Muscle of leg (tissue), 11 donors: ENCODE results near the gene ESD. TPM values are rescaled to one million over a fixed set of nuclear protein-coding genes. Genes with fewer than 3 reads are reported as not detected.
A peak's percentile ranks its signal among the peaks of the same experiment; 100 is the strongest.

Experiments used
- DNase-seq: peaks from one replicate; pipeline ENCODE4 v3.0.0; 2013
- H3K27ac ChIP-seq: one replicate; pipeline ENCODE4 v1.5.1; 2013; ENCODE audit warnings: mild to moderate bottlenecking, low read length, control low read depth
- H3K27me3 ChIP-seq: one replicate; pipeline ENCODE4 v1.6.1; 2013; ENCODE audit warnings: low read length; ENCODE audit not compliant: control insufficient read depth, insufficient read depth
- H3K36me3 ChIP-seq: one replicate; pipeline ENCODE4 v1.6.1; 2013; ENCODE audit warnings: low read length; ENCODE audit not compliant: control insufficient read depth, insufficient read depth
- H3K4me1 ChIP-seq: one replicate; pipeline ENCODE4 v1.6.1; 2013; ENCODE audit warnings: low read length; ENCODE audit not compliant: control insufficient read depth, insufficient read depth
- H3K4me3 ChIP-seq: one replicate; pipeline ENCODE4 v1.5.1; 2013; ENCODE audit warnings: low read length, control low read depth
- H3K9me3 ChIP-seq: replicated peaks from 2 replicates; pipeline ENCODE4 v1.6.1; 2013; ENCODE audit warnings: low read depth, low read length; ENCODE audit not compliant: control insufficient read depth
- WGBS: methylation state at CpG from one replicate; pipeline ENCODE4 v1.1.5; 2013; ENCODE audit warnings: missing lambda C conversion rate; ENCODE audit not compliant: insufficient coverage; 5-methylcytosine and 5-hydroxymethylcytosine counted together
- polyA plus RNA-seq, 8 donors: library from polyadenylated mRNA; unstranded; fragments of 120-200 nt; gene quantifications; one replicate each; pipeline versions ENCODE4 v1.2.1 to v1.2.3, GENCODE V29; 2013; ENCODE audit warnings: inconsistent platforms in 1 of 8, low replicate concordance in 1 of 8; ENCODE audit not compliant: insufficient read length in 8 of 8, insufficient read depth in 1 of 8
- total RNA-seq: library from RNA; stranded (reverse); fragments of 120-200 nt; gene quantifications from one replicate; pipeline ENCODE4 v1.2.4, GENCODE V29; 2013

Gene ESD
- total and polyA plus RNA-seq, 9 donors: 126 to 167 (median 148) TPM

DNA sequence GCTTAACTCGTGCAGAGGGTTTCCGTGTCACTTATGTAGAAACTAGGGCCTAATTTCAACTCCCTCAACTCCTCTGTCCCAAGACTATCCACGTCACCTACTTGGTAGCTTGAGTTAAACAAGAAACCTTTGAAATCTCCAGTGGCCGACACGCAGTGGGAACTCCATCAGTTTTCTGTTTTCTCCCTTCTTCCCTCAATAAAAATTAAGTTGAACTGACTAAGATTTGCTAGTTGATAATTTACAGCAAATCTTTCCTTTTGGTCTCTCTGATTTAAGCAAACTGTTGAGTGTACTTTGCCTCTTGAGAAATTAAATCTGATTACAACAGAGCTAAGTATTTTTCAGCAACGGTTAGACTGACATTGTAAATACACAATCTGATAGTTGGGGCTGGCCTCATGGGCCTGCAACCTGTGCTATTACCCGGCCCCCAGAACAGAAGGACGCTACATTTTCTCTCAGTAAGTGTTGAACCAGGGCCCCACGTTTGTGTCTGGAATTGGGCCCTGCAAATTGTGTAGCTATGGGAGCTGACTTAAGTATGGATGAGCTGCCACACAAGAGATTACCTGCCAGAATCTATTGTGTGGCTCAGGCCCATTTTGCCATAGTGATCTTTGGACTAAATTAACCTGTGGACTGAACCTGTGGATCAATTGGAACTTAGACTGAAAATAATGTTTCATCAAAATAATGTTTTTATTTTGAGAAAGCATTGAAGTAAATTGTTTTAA lies 708 bp upstream of the ESD start:
- Histone ChIP-seq H3K27me3 (no peaks in the 10 kb centered on the region), H3K4me3 (peak overlapping the region; percentile 63), H3K9me3 (no peaks in the 10 kb centered on the region), H3K36me3 (no peaks in the 10 kb centered on the region), H3K27ac (peak overlapping the region; percentile 88), H3K4me1 (peaks cover 9% of the 10 kb centered on the region)
- WGBS: 64% methylated on average over 5 of the region's 9 CpGs
- no peak for DNase-seq

DNA sequence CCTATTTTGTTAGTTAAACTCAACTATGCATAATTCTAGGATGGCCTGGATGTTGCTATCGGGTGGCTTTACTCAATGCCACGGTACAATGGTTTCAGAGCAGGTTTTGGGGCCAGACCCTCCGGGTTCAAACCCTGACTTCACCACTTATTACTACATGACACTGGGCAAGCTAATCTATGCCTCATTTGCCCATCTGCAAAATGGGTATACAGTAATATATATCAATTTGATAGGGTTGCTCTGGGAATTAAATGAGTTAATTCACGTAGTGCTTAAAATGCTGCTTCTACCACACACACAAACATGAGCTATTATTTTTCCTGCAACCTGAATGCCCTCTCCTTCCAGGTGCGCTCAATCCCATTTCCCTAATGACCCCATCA lies 839 bp downstream of the ESD start:
- peaks cover 9% of the 10 kb centered on the region for H3K4me1 ChIP-seq
- H3K36me3 ChIP-seq: no peaks in the 10 kb centered on the region
- H3K27ac ChIP-seq: peak overlapping the region; percentile 88
- no peak for DNase-seq
- no peaks in the 10 kb centered on the region for H3K9me3 ChIP-seq
- 0% methylated on average over 1 of the region's 5 CpGs for WGBS
- H3K4me3 ChIP-seq: peak overlapping the region; percentile 63
- no peaks in the 10 kb centered on the region for H3K27me3 ChIP-seq

GRCh38 chr13:46795321-46795720 lies 1.6 kb downstream of the ESD start:
- Histone ChIP-seq H3K27ac (no peak overlapping the region), H3K4me3 (no peak overlapping the region), H3K9me3 (no peaks in the 10 kb centered on the region), H3K4me1 (peaks cover 9% of the 10 kb centered on the region), H3K36me3 (peaks cover 4% of the 10 kb centered on the region), H3K27me3 (no peaks in the 10 kb centered on the region)
- no peak for DNase-seq
- WGBS: no CpG with 5 or more reads among the region's 6 CpGs

- no CpG with 5 or more reads among the region's 3 CpGs for WGBS
- Histone ChIP-seq H3K36me3 (peaks cover 10% of the 10 kb centered on the region), H3K4me1 (no peaks in the 10 kb centered on the region)
Measured at GRCh38 chr13:46783504-46783903, 13.5 kb downstream of the ESD start.

GRCh38 chr13:46782691-46783090 lies 14.3 kb downstream of the ESD start:
- Histone ChIP-seq H3K27me3 (no peaks in the 10 kb centered on the region), H3K4me3 (no peak overlapping the region), H3K9me3 (no peaks in the 10 kb centered on the region), H3K4me1 (no peaks in the 10 kb centered on the region), H3K27ac (no peak overlapping the region), H3K36me3 (peaks cover 10% of the 10 kb centered on the region)
- 83% methylated on average over 2 of the region's 2 CpGs for WGBS
- DNase-seq: no peak

More at GRCh38 chr13:46783504-46783903, 13.5 kb downstream of the ESD start:
- Histone ChIP-seq H3K9me3 (no peaks in the 10 kb centered on the region), H3K4me3 (no peak overlapping the region), H3K27me3 (no peaks in the 10 kb centered on the region), H3K27ac (no peak overlapping the region)
- no peak for DNase-seq

DNA sequence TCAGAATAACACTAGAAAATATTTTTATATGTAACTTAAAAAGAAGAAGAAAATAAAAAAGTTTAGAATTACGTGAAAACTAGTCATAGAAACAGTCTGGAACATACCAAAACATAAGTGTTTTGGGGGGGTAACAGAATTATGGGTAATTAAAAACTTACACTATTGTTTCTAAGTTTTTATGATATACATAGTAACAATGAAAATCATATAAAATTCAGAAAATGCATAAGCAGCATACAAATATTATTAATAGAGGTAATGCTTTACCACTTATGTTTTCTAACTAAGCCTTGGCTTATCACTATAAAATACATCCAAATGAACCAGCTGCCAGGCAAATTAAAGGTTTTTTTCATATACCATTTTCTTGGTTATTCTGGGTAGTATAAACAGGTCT lies 14.9 kb downstream of the ESD start:
- no peak overlapping the region for H3K4me3 ChIP-seq
- DNase-seq: no peak
- no peak overlapping the region for H3K27ac ChIP-seq
- H3K9me3 ChIP-seq: no peaks in the 10 kb centered on the region
- no peaks in the 10 kb centered on the region for H3K27me3 ChIP-seq
- peaks cover 10% of the 10 kb centered on the region for H3K36me3 ChIP-seq
- WGBS: no CpG with 5 or more reads among the region's 1 CpG
- H3K4me1 ChIP-seq: no peaks in the 10 kb centered on the region

- no CpG with 5 or more reads among the region's 2 CpGs for WGBS
- Histone ChIP-seq H3K36me3 (peaks cover 12% of the 10 kb centered on the region), H3K27ac (no peak overlapping the region), H3K4me1 (no peaks in the 10 kb centered on the region), H3K9me3 (no peaks in the 10 kb centered on the region), H3K27me3 (no peaks in the 10 kb centered on the region), H3K4me3 (no peak overlapping the region)
- peak; percentile 28 for DNase-seq
Measured at GRCh38 chr13:46778890-46779289, 18.1 kb downstream of the ESD start.

GRCh38 chr13:46778095-46778494 lies 18.9 kb downstream of the ESD start:
- no peak overlapping the region for H3K27ac ChIP-seq
- no CpG with 5 or more reads among the region's 3 CpGs for WGBS

GRCh38 chr13:46775385-46776107 lies 21.4 kb downstream of the ESD start:
- Histone ChIP-seq H3K27me3 (no peaks in the 10 kb centered on the region), H3K4me3 (no peak overlapping the region), H3K4me1 (no peaks in the 10 kb centered on the region), H3K27ac (no peak overlapping the region), H3K36me3 (peaks cover 20% of the 10 kb centered on the region), H3K9me3 (no peaks in the 10 kb centered on the region)
- no CpG with 5 or more reads among the region's 8 CpGs for WGBS
- DNase-seq: peak; percentile 60

More at GRCh38 chr13:46778095-46778494, 18.9 kb downstream of the ESD start:
- no peak for DNase-seq
- Histone ChIP-seq H3K27me3 (no peaks in the 10 kb centered on the region), H3K9me3 (no peaks in the 10 kb centered on the region), H3K36me3 (peaks cover 15% of the 10 kb centered on the region), H3K4me1 (no peaks in the 10 kb centered on the region), H3K4me3 (no peak overlapping the region)

DNA sequence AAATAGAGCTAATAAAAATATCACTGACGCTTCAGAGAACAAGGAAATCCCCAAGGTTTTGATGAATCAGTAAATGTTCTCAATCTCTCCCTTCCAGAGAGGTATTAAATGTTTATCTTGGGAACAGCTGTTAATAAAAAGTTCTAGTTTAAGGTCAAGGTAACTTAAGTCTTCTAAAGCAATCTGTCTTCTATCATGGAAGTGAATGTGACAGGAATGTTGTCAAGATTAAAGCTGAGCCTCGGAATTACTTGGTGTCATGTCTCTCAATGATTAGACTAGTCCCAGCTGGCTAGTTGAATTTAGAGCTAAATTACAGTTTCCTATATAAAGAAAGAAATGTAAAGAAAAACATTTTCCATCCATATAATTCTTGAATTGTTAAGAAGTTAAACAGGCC lies 23.4 kb downstream of the ESD start:
- no peaks in the 10 kb centered on the region for H3K4me1 ChIP-seq
- H3K9me3 ChIP-seq: no peaks in the 10 kb centered on the region
- H3K27me3 ChIP-seq: no peaks in the 10 kb centered on the region
- DNase-seq: no peak
- H3K27ac ChIP-seq: no peak overlapping the region
- H3K36me3 ChIP-seq: peaks cover 17% of the 10 kb centered on the region
- H3K4me3 ChIP-seq: no peak overlapping the region
- WGBS: no CpG with 5 or more reads among the region's 2 CpGs
